KOPT-K1 (cell line): ENCODE results near the gene TAS2R14.

ENCODE experiments used
- H3K27ac ChIP-seq: fragments of 200-600 bp; sonication (generic); 2 replicates; pipeline ENCODE4 v1.5.1; 2016; ENCODE audit warnings: antibody characterized with exemption, mild to moderate bottlenecking, low read depth, low read length; ENCODE audit not compliant: poor library complexity, severe bottlenecking
- H3K36me3 ChIP-seq: fragments of 200-600 bp; sonication (generic); 2 replicates; pipeline ENCODE4 v1.5.1; 2017; ENCODE audit warnings: antibody characterized with exemption, mild to moderate bottlenecking, low read length, moderate library complexity; ENCODE audit not compliant: insufficient read depth
- H3K9me3 ChIP-seq: fragments of 200-600 bp; sonication (generic); 2 replicates; pipeline ENCODE4 v1.5.1; 2017; ENCODE audit warnings: antibody characterized with exemption, low read length, mild to moderate bottlenecking; ENCODE audit not compliant: insufficient read depth, poor library complexity, severe bottlenecking

Gene TAS2R14

GRCh38 chr12:10941369-10941768 lies 2.3 kb upstream of the TAS2R14 start:
- Histone ChIP-seq H3K27ac (no peak overlapping the region), H3K9me3 (peaks cover 24% of the 10 kb centered on the region), H3K36me3 (no peaks in the 10 kb centered on the region)

GRCh38 chr12:10940389-10940788 lies 1.3 kb upstream of the TAS2R14 start:
- no peaks in the 10 kb centered on the region for H3K36me3 ChIP-seq
- no peak overlapping the region for H3K27ac ChIP-seq
- peaks cover 18% of the 10 kb centered on the region for H3K9me3 ChIP-seq

GRCh38 chr12:10936506-10936905 lies 2.6 kb downstream of the TAS2R14 start:
- Histone ChIP-seq H3K9me3 (no peaks in the 10 kb centered on the region), H3K27ac (no peak overlapping the region), H3K36me3 (no peaks in the 10 kb centered on the region)

- Histone ChIP-seq H3K27ac (no peak within 1 kb of the TSS), H3K9me3 (no peaks in the 10 kb centered on the region), H3K36me3 (no peaks in the 10 kb centered on the region)
Observed at GRCh38 chr12:10928746-10929286, 10.2 kb downstream of the TAS2R14 start, which contains the start of gene PRH2. Gene PRH2 (plus strand): TSS chr12:10929236. CDS start chr12:10929274, 38 bp downstream.

GRCh38 chr12:10926269-10926668 lies 12.8 kb downstream of the TAS2R14 start:
- H3K9me3 ChIP-seq, result no peaks in the 10 kb centered on the region
- H3K36me3 ChIP-seq, result no peaks in the 10 kb centered on the region
- no peak overlapping the region for H3K27ac ChIP-seq

GRCh38 chr12:10919809-10920208 lies 19.3 kb downstream of the TAS2R14 start:
- Histone ChIP-seq H3K27ac (no peak overlapping the region), H3K9me3 (no peaks in the 10 kb centered on the region), H3K36me3 (no peaks in the 10 kb centered on the region)

GRCh38 chr12:10910380-10910779 lies 28.7 kb downstream of the TAS2R14 start:
- H3K27ac ChIP-seq, result no peak overlapping the region
- peaks cover 6% of the 10 kb centered on the region for H3K9me3 ChIP-seq

GRCh38 chr12:10909462-10909861 lies 29.6 kb downstream of the TAS2R14 start, which contains the start of gene TAS2R13:
Gene TAS2R13 (minus strand): TSS chr12:10909562. CDS start chr12:10909298, 264 bp downstream.
- Histone ChIP-seq H3K36me3 (no peaks in the 10 kb centered on the region; the same call in 1 of the 2 replicates), H3K9me3 (peaks cover 16% of the 10 kb centered on the region), H3K27ac (no peak within 1 kb of the TSS)

More at GRCh38 chr12:10910380-10910779, 28.7 kb downstream of the TAS2R14 start:
- H3K36me3 ChIP-seq, result no peaks in the 10 kb centered on the region; the same call in 1 of the 2 replicates

GRCh38 chr12:10904686-10905085 lies 34.4 kb downstream of the TAS2R14 start:
- Histone ChIP-seq H3K27ac (no peak overlapping the region), H3K9me3 (peaks cover 56% of the 10 kb centered on the region), H3K36me3 (peaks cover 4% of the 10 kb centered on the region; the same call in 1 of the 2 replicates)

- H3K27ac ChIP-seq, result no peak overlapping the region
- peaks cover 4% of the 10 kb centered on the region; the same call in 1 of the 2 replicates for H3K36me3 ChIP-seq
- peaks cover 75% of the 10 kb centered on the region for H3K9me3 ChIP-seq
Observed at GRCh38 chr12:10901427-10901826, 37.6 kb downstream of the TAS2R14 start.

- no peak overlapping the region for H3K27ac ChIP-seq
- peaks cover 75% of the 10 kb centered on the region for H3K9me3 ChIP-seq
- H3K36me3 ChIP-seq, result peaks cover 4% of the 10 kb centered on the region; the same call in 1 of the 2 replicates
Observed at GRCh38 chr12:10900972-10901371, 38.1 kb downstream of the TAS2R14 start.

GRCh38 chr12:10900530-10900929 lies 38.5 kb downstream of the TAS2R14 start:
- Histone ChIP-seq H3K27ac (no peak overlapping the region), H3K36me3 (peaks cover 4% of the 10 kb centered on the region; the same call in 1 of the 2 replicates), H3K9me3 (peaks cover 70% of the 10 kb centered on the region)

GRCh38 chr12:10896854-10897253 lies 42.2 kb downstream of the TAS2R14 start:
- peaks cover 36% of the 10 kb centered on the region for H3K9me3 ChIP-seq
- no peaks in the 10 kb centered on the region for H3K36me3 ChIP-seq
- H3K27ac ChIP-seq, result no peak overlapping the region

- Histone ChIP-seq H3K36me3 (0 out of 2 replicates have a peak, but pooled peaks cover 7% of the 10 kb centered on the region), H3K9me3 (peaks cover under 1% of the 10 kb centered on the region), H3K27ac (no peak overlapping the region)
Observed at GRCh38 chr12:10891937-10892336, 47.1 kb downstream of the TAS2R14 start.

- 0 out of 2 replicates have a peak, but pooled peaks cover 7% of the 10 kb centered on the region for H3K36me3 ChIP-seq
- H3K27ac ChIP-seq, result no peak overlapping the region
- H3K9me3 ChIP-seq, result no peaks in the 10 kb centered on the region
Observed at GRCh38 chr12:10889226-10889625, 49.8 kb downstream of the TAS2R14 start.
